Smooth muscle cell (in vitro differentiated cells): ENCODE measurements around the gene MSANTD3. TPM values are rescaled to one million over a fixed set of nuclear protein-coding genes. Genes with fewer than 3 reads are reported as not detected.

ENCODE experiments used
- DNase-seq: peaks from one replicate; lab custom pipeline; 2025; ENCODE audit not compliant: unreplicated experiment; lab: John Stamatoyannopoulos, UW
- H2AFZ ChIP-seq: fragments of 200-600 bp; sonication (generic); 2 replicates; pipeline ENCODE4 v1.6.0; 2016; ENCODE audit warnings: antibody characterized with exemption, low read depth, mild to moderate bottlenecking
- H3F3A ChIP-seq: fragments of 200-600 bp; sonication (generic); 2 replicates; pipeline ENCODE4 v1.6.0; 2017; ENCODE audit warnings: antibody characterized with exemption, low read depth
- H3K27ac ChIP-seq: fragments of 200-600 bp; sonication (generic); 2 replicates; pipeline ENCODE4 v1.5.1; 2016; ENCODE audit warnings: low read depth, mild to moderate bottlenecking
- H3K27me3 ChIP-seq: fragments of 200-600 bp; sonication (generic); 2 replicates; pipeline ENCODE4 v1.6.1; 2016; ENCODE audit warnings: low read depth, mild to moderate bottlenecking
- H3K36me3 ChIP-seq: fragments of 200-600 bp; sonication (generic); 2 replicates; pipeline ENCODE4 v1.5.1; 2016; ENCODE audit warnings: low read depth
- H3K4me1 ChIP-seq: fragments of 200-600 bp; sonication (generic); 2 replicates; pipeline ENCODE4 v1.5.1; 2016; ENCODE audit warnings: low read depth
- H3K4me2 ChIP-seq: fragments of 200-600 bp; sonication (generic); 2 replicates; pipeline ENCODE4 v1.6.0; 2016; ENCODE audit warnings: mild to moderate bottlenecking
- H3K4me3 ChIP-seq: fragments of 200-600 bp; sonication (generic); 2 replicates; pipeline ENCODE4 v1.5.1; 2016; ENCODE audit warnings: mild to moderate bottlenecking
- H3K79me2 ChIP-seq: fragments of 200-600 bp; sonication (generic); 2 replicates; pipeline ENCODE4 v1.6.0; 2016; ENCODE audit warnings: low read depth, mild to moderate bottlenecking
- H3K9ac ChIP-seq: fragments of 200-600 bp; sonication (generic); 2 replicates; pipeline ENCODE4 v1.6.0; 2016; ENCODE audit warnings: low read depth
- H3K9me3 ChIP-seq: fragments of 200-600 bp; sonication (generic); replicated peaks from 2 replicates; pipeline ENCODE4 v1.5.1; 2016; ENCODE audit warnings: low read depth
- H4K20me1 ChIP-seq: fragments of 200-600 bp; sonication (generic); 2 replicates; pipeline ENCODE4 v1.6.0; 2016; ENCODE audit warnings: low read depth
- WGBS: methylation state at CpG from one replicate; pipeline ENCODE4 v1.1.7; 2016; ENCODE audit warnings: low lambda C conversion rate; 5-methylcytosine and 5-hydroxymethylcytosine counted together
- polyA plus RNA-seq: library from polyadenylated mRNA; unstranded; fragments of >200 nt; fragmentation: Nextera tagmentation; extraction: Ambion mirVana; gene quantifications from 2 replicates; pipeline ENCODE4 v1.2.1, GENCODE V29; 2016
- total RNA-seq: library from RNA; depleted of rRNA; stranded (reverse); fragments of >200 nt; gene quantifications from 2 replicates; pipeline ENCODE4 v1.2.3, GENCODE V29; 2014
- TF ChIP-seq, protein P1 (sequence below): fragments of 200-600 bp; sonication (generic); IDR thresholded peaks from 2 replicates; pipeline ENCODE4 v1.5.1; 2017; ENCODE audit warnings: borderline replicate concordance, mild to moderate bottlenecking, antibody characterized with exemption; ENCODE audit not compliant: insufficient read depth, poor library complexity, severe bottlenecking

The MSANTD3 gene
- total and polyA plus RNA-seq, 2 experiments from 2014 or later, result 40.4 to 49.1 TPM

DNA sequence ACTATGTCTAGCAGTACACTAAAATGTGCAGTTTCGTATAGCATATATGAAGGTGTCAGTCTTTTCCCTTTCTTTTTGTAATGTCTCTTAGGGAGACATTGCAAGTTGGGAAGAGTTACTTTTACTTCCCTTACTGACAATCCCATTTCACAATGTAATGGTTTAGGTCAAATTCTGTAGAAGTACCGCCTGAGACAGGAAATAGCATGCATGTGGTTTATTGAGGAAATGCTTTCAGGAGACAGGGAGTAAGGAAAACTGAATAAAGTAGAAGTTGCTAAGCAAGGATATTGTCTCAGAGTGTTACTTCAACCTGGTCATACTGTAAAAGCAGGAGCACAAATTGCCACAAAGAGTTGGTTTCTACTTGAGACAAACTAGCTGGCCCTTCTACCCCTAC lies 32.1 kb upstream of the MSANTD3 start:
- Histone ChIP-seq H3K79me2 (no peaks in the 10 kb centered on the region), H3K27ac (no peak overlapping the region), H3K9me3 (no peaks in the 10 kb centered on the region), H3K36me3 (no peaks in the 10 kb centered on the region), H3K27me3 (no peaks in the 10 kb centered on the region), H2AFZ (no peak overlapping the region), H3F3A (no peaks in the 10 kb centered on the region), H3K4me3 (no peak overlapping the region), H3K4me1 (no peaks in the 10 kb centered on the region), H4K20me1 (no peaks in the 10 kb centered on the region), H3K9ac (no peak overlapping the region), H3K4me2 (no peak overlapping the region)
- no peak for DNase-seq
- WGBS, result 82% methylated on average over 2 of the region's 2 CpGs
- TF ChIP-seq, protein P1, sequence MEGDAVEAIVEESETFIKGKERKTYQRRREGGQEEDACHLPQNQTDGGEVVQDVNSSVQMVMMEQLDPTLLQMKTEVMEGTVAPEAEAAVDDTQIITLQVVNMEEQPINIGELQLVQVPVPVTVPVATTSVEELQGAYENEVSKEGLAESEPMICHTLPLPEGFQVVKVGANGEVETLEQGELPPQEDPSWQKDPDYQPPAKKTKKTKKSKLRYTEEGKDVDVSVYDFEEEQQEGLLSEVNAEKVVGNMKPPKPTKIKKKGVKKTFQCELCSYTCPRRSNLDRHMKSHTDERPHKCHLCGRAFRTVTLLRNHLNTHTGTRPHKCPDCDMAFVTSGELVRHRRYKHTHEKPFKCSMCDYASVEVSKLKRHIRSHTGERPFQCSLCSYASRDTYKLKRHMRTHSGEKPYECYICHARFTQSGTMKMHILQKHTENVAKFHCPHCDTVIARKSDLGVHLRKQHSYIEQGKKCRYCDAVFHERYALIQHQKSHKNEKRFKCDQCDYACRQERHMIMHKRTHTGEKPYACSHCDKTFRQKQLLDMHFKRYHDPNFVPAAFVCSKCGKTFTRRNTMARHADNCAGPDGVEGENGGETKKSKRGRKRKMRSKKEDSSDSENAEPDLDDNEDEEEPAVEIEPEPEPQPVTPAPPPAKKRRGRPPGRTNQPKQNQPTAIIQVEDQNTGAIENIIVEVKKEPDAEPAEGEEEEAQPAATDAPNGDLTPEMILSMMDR, result no peak

DNA sequence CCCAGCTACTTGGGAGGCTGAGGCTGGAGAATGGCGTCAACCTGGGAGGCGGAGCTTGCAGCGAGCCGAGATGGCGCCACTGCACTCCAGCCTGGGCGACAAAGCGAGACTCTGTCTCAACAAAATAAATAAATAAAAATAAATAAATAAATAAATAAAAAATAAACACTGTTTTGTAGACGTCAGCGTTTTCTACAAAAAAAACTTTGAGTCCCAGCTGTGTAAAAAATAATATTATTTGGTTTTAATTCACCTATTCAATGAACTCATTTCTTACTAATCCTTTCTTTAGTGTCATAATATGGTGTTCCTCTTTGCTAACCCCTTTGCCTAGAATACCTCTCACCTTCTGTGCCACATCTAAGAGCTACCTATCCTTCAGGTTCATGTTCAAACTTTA lies 30.2 kb upstream of the MSANTD3 start:
- WGBS, result 97% methylated on average over 9 of the region's 9 CpGs

DNA sequence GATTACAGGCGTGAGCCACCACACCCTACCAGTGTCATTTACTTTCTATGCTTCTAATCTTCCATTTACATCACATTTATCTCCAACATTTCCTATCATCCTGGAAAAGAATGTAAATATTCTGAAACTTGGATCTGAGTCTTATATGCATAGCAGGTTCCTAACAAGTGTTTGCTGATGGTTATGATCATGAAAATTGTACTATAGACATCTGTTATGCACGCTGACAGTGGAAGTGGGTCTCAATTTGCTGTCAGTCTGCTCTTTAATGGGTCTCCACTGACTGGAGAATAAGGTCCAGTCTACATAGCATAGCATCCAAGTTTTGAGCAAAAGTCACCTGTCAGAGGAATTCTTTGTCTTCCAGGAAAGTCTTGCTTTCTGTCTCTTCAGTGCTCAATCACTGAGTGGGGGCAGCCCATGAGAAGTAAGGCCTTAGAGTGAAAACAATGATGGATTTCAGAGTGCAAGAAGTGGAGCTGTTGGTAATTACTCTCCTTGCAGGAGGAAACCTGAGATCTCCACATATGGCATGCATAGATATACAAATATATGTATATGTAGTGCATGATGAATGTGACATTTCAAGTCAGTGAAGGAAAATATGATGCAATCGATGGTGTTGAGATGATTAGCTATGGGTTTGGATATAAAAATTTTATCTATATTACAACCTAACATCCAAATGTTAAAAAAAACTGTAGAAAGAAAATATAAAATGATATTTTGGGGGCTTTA lies 29.2 kb upstream of the MSANTD3 start:
- H3K36me3 ChIP-seq, result no peaks in the 10 kb centered on the region
- TF ChIP-seq, protein P1, result no peak
- H2AFZ ChIP-seq, result no peak overlapping the region
- no peaks in the 10 kb centered on the region for H3K9me3 ChIP-seq
- no peak overlapping the region for H3K9ac ChIP-seq
- no peaks in the 10 kb centered on the region for H4K20me1 ChIP-seq
- H3K4me2 ChIP-seq, result no peak overlapping the region
- H3F3A ChIP-seq, result no peaks in the 10 kb centered on the region
- no peak overlapping the region for H3K27ac ChIP-seq
- H3K4me1 ChIP-seq, result no peaks in the 10 kb centered on the region
- H3K79me2 ChIP-seq, result no peaks in the 10 kb centered on the region
- no peaks in the 10 kb centered on the region for H3K27me3 ChIP-seq
- H3K4me3 ChIP-seq, result no peak overlapping the region
- DNase-seq, result no peak
- 87% methylated on average over 3 of the region's 3 CpGs for WGBS

More for the DNA sequence above, 30.2 kb upstream of the MSANTD3 start:
- no peak overlapping the region for H3K4me2 ChIP-seq
- H3K36me3 ChIP-seq, result no peaks in the 10 kb centered on the region
- no peaks in the 10 kb centered on the region for H3K79me2 ChIP-seq
- H3K4me3 ChIP-seq, result no peak overlapping the region
- H3K27ac ChIP-seq, result no peak overlapping the region
- no peaks in the 10 kb centered on the region for H3K4me1 ChIP-seq
- DNase-seq, result no peak
- no peaks in the 10 kb centered on the region for H3F3A ChIP-seq
- no peaks in the 10 kb centered on the region for H3K9me3 ChIP-seq
- H3K9ac ChIP-seq, result no peak overlapping the region
- no peaks in the 10 kb centered on the region for H3K27me3 ChIP-seq
- TF ChIP-seq, protein P1, result no peak
- no peaks in the 10 kb centered on the region for H4K20me1 ChIP-seq
- H2AFZ ChIP-seq, result no peak overlapping the region

DNA sequence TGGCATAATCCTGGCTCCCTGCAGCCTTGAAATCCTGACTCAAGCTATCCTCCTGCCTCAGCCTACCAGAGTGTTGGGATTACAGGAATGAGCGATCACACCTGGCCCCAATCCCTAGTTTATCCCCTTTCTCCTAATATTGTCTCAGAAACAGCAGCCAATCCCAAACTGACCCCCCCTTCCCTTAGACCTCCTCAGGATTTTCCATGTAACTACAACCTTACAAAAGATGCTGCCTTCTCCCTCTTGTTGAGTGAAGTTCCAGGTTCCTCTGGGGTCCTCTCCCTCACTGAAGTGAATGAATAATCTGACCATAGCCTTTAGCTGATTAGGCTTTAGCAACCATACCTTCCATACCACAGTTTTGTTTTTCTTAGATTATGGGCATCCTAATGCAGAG lies 25.9 kb upstream of the MSANTD3 start:
- Histone ChIP-seq H3K27me3 (no peaks in the 10 kb centered on the region), H3K27ac (no peak overlapping the region), H3F3A (no peaks in the 10 kb centered on the region), H4K20me1 (no peaks in the 10 kb centered on the region), H3K9me3 (no peaks in the 10 kb centered on the region), H3K36me3 (no peaks in the 10 kb centered on the region), H3K4me1 (no peaks in the 10 kb centered on the region), H3K4me3 (no peak overlapping the region), H2AFZ (no peak overlapping the region), H3K79me2 (no peaks in the 10 kb centered on the region), H3K9ac (no peak overlapping the region), H3K4me2 (no peak overlapping the region)
- TF ChIP-seq, protein P1, result no peak
- DNase-seq, result no peak
- 91% methylated on average over 1 of the region's 1 CpG for WGBS
